ENCODE results near the gene UQCRC2.
A peak's percentile ranks its signal among the peaks of the same experiment; 100 is the strongest.
"Not testable (repeated sequence)": the region's sequence is repeated elsewhere in the genome, so short reads cannot be mapped to it uniquely, and the experiment has no call there.

The UQCRC2 gene

DNA sequence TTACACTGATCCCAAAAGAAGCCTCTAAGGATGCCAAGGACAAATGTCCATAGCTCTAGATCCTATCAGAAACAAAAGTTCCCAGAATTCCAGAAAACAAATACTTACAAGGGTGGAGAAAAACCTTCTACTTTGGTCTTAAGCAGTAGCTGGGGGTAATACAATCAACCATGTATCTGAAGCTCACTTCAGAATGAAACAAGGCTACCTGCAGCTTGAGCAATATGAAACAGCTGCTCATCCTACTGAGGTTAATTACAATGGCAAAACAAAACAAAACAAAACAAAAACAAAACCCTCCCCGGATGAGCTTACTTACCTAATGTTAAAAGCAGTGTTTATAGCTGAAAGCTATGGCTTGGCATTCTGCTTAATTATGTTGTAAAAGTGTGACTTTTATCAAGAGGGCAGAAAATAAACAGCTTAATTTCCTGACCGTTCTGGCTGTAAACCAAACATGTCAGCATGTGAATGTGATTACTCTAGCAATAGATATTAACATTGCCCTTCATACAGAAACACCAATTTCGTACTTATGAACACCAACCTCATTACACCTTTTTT is 37.3 kb downstream of the UQCRC2 start:
- no peak for DNase-seq
- no peaks in the 10 kb centered on the region for H3K27me3 Mint-ChIP-seq
- no peak overlapping the region for H3K27ac Mint-ChIP-seq
- ATAC-seq (replicated peaks): no peak
- peaks cover 0 to 4% of the 10 kb centered on the region in 2 donors for H3K9me3 Mint-ChIP-seq
- peaks cover 13 to 24% of the 10 kb centered on the region in 2 donors for H3K36me3 Mint-ChIP-seq
- peaks cover 0 to 3% of the 10 kb centered on the region in 2 donors for H3K4me1 Mint-ChIP-seq
- no peak overlapping the region for H3K4me3 Mint-ChIP-seq

DNA sequence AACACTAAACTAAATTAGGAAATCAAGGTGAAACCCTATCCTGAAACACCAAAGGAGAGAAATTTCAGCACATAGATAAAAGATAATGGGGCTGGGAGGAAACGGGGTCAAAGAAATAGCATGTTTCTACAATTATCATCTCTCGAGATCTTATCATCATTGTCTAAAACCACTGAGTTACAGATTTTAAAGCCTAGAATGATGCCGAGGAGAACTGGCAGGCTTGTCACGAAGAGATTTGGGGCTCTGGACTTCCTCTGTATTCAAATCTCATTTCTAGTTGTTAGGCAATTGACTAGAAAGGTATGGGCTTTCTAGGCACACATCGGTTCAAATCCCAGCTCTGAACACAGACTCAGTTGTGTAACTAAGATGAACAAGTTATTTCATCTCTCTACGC is 38.5 kb downstream of the UQCRC2 start:
- H3K9me3 Mint-ChIP-seq: peaks cover 0 to 4% of the 10 kb centered on the region in 2 donors
- H3K4me3 Mint-ChIP-seq: no peak overlapping the region
- ATAC-seq (replicated peaks) (no peak), DNase-seq (no peak)
- H3K36me3 Mint-ChIP-seq: peaks cover 7 to 14% of the 10 kb centered on the region in 2 donors
- no peaks in the 10 kb centered on the region for H3K27me3 Mint-ChIP-seq
- H3K27ac Mint-ChIP-seq: no peak overlapping the region
- H3K4me1 Mint-ChIP-seq: peaks cover 0 to 3% of the 10 kb centered on the region in 2 donors

DNA sequence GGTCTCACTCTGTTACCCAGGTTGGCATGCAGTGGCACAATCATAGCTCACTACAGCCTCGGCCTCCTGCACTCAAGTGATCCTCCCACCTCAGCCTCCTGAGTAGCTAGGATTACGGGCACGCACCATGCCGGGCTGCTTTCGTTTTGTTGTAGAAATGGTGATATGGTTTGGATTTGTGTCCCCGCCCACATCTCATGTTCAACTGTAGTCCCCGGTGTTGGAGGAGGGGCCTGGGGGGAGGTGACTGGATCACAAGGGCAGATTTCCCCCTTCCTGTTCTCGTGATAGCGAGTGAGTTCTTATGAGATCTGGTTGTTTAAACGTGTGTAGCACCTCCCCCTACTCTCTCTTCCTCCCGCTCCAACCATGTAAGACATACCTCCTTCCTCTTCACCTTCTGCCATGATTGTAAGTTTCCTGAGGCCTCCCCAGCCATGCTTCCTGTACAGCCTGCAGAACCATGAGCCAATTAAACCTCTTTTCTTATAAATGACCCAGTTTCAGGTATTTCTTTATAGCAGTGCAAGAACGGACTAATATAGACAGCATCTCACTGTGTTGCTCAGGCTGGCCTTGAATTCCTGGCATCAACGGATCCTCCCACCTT is 41.8 kb downstream of the UQCRC2 start:
- Mint-ChIP-seq H3K9me3 (peaks cover 0 to 4% of the 10 kb centered on the region in 2 donors), H3K36me3 (peaks cover 0 to 5% of the 10 kb centered on the region in 2 donors), H3K4me3 (no peak overlapping the region), H3K27ac (no peak overlapping the region), H3K4me1 (peaks cover 0 to 3% of the 10 kb centered on the region in 2 donors), H3K27me3 (no peaks in the 10 kb centered on the region)
- ATAC-seq (replicated peaks) (no peak), DNase-seq (no peak)

DNA sequence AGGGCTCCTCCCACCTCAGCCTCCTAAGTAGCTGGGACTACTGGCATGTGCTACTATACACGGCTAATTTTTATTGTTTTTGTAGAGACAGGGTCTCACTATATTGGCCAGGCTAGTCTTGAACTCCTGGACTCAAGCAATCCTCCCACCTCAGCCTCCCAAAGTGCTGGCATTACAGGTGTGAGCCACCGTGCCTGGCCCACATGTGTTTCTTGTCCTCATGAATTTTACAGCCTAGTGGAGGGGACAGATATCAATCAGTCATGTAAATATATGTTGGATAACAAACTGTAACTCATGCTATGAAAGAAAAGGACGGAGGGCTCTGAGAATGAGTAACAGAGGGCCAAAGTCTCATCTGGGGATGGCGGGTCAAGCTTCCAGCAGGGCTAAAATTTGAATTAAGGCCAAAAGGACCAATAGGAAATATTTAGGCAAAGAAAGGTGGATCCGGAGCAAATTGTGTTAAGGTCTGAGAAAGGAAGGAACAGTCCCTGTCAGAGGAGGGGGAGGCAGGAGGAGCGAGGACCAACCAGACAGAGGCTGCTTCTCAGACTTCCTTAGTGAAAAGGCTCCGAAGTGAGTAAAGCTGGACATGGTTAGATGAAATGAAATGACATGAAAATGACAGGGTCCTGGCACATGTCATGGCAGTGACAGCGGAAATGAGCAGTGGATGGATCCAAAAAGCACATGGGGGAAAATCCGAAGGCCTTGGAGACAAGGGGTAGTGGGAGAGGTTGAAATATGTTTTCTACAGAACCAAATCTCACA is 43.9 kb downstream of the UQCRC2 start:
- Mint-ChIP-seq H3K27ac (no peak overlapping the region), H3K4me1 (peaks cover 12 to 13% of the 10 kb centered on the region in 2 donors), H3K4me3 (no peak overlapping the region), H3K9me3 (peaks cover 0 to 4% of the 10 kb centered on the region in 2 donors), H3K27me3 (peaks cover 0 to 7% of the 10 kb centered on the region in 2 donors), H3K36me3 (peaks cover 0 to 5% of the 10 kb centered on the region in 2 donors)
- ATAC-seq (replicated peaks) (no peak), DNase-seq (no peak)

DNA sequence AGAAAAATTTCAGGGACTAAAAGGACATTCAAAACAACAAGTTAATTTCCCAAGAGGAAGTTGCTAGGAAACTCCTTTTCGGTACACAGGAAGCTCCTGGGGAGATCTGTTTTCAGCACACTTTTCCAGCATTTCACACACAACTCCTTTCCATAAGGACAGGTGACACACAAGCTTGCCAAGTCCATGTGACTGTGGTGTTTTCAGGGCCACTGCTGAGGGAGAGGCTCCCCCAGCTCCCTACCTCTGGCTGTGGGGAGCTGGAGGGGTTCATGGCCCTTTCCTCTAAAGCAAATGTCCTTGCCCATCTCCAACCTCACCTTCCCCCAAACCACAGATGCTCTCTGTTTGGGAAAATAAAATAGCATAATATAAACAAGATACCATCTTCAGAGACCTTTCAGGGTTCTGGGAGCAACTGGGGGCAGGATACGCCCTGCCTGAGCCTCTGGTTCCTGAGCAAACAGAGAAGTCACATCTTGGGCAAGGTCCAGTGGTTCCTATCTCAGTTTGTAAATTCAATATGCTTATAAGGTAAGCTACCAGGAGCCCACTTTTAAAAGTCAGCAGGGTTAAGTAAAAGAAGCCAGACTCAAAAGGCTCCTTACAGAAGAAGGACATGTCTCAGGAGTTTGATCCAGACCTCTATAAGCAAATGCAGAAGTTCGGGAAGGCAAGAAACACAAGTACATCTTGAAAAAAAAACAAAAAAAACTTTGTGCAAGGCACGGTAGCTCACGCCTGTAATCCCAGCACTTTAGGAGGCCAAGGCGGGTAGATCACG is 44.7 kb downstream of the UQCRC2 start:
- H3K9me3 Mint-ChIP-seq: peaks cover 0 to 4% of the 10 kb centered on the region in 2 donors
- ATAC-seq (replicated peaks): no peak
- no peak overlapping the region for H3K4me3 Mint-ChIP-seq
- no peak for DNase-seq
- peaks cover 0 to 7% of the 10 kb centered on the region in 2 donors for H3K27me3 Mint-ChIP-seq
- H3K27ac Mint-ChIP-seq: no peak overlapping the region
- peaks cover 0 to 5% of the 10 kb centered on the region in 2 donors for H3K36me3 Mint-ChIP-seq
- peaks cover 12 to 13% of the 10 kb centered on the region in 2 donors for H3K4me1 Mint-ChIP-seq

DNA sequence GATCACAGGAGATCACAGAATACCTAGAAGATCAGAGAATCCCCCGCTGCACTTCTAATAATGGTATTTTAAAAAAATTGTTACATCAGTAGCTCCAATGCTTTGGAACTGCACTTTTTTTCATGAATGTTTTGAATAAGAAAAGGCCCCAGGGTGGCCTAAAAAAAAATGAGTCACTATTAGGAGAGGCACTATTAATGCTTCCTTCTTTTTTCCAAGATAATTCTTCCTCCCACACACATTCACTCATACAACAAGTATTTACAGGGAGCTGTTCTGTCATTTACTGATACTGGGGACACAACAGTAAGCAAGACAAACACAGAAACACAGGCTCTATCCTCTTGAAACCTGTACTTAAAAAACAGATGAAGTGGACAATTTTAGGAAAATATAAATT is 48.4 kb downstream of the UQCRC2 start:
- H3K4me1 Mint-ChIP-seq: peaks cover 10 to 13% of the 10 kb centered on the region in 2 donors
- H3K27me3 Mint-ChIP-seq: peaks cover 0 to 7% of the 10 kb centered on the region in 2 donors
- H3K36me3 Mint-ChIP-seq: no peaks in the 10 kb centered on the region
- ATAC-seq (replicated peaks) (no peak), DNase-seq (no peak)
- no peaks in the 10 kb centered on the region for H3K9me3 Mint-ChIP-seq
- no peak overlapping the region for H3K4me3 Mint-ChIP-seq
- no peak overlapping the region for H3K27ac Mint-ChIP-seq

DNA sequence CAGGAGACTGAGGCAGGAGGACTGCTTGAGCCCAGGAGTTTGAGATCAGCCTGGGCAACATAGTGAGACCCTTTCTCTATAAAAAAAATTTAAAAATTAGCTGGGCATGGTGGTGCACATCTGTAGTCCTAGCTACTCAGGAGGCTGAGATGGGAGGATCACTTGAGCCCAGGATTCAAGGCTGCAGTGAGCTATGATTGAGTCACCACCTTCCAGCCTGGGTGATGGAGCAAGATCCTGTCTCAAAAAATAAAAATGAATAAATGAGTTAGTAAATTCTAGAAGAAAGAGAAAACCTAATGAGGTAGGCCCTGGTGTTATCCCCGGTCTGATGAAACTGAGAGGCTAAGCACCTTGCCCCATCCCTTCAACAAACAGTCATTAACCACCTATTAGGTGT is 48.9 kb downstream of the UQCRC2 start:
- DNase-seq; H3K9me3 Mint-ChIP-seq; H3K27ac Mint-ChIP-seq; H3K27me3 Mint-ChIP-seq; H3K36me3 Mint-ChIP-seq; ATAC-seq (replicated peaks); H3K4me3 Mint-ChIP-seq: not testable (repeated sequence)
- peaks cover 14 to 18% of the 10 kb centered on the region in 2 donors for H3K4me1 Mint-ChIP-seq

DNA sequence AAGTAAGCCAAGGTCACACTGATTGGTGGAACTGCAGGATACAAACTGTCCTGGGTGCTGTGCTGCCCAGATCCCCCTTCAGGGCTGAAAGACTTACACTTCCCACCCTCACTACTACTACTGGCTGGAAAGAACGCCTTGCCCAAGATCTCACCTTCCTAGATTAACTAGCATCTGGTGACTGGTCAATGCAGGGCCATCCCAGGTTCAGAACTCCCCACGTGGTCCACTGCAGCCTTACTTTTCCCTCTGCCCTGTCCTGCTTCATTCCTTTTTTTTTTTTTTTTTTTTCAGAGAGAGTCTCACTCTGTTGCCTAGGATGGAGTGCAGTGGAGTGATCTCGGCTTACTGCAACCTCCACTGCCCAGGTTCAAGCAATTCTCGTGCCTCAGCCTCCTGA is 50.0 kb downstream of the UQCRC2 start:
- peaks cover 0 to 2% of the 10 kb centered on the region in 2 donors for H3K36me3 Mint-ChIP-seq
- no peak overlapping the region for H3K4me3 Mint-ChIP-seq
- ATAC-seq (replicated peaks): no peak
- peaks cover 0 to 7% of the 10 kb centered on the region in 2 donors for H3K27me3 Mint-ChIP-seq
- peaks cover 20 to 23% of the 10 kb centered on the region in 2 donors for H3K4me1 Mint-ChIP-seq
- DNase-seq: no peak
- no peaks in the 10 kb centered on the region for H3K9me3 Mint-ChIP-seq
- no peak overlapping the region for H3K27ac Mint-ChIP-seq

DNA sequence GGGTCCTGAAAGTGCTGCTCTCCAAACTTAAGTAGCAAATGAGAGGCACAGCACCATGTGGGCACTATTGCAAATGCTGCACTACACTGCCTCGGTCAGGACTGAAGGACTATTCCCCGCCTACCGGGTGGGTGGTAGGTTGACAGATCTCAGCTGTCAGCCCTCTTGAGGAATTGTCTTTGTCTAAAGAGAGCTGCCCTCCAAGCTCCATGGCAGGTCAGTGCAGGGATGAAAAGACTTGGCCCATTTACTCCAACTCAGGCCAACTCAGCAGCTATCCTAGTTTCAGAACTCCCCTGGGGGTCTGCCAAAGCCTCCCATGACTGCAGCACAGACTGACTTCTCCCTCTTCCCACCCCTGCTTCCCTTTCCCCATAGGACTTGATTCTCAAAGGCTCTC is 51.2 kb downstream of the UQCRC2 start:
- Mint-ChIP-seq H3K9me3 (no peaks in the 10 kb centered on the region), H3K27me3 (peaks cover 0 to 7% of the 10 kb centered on the region in 2 donors), H3K4me3 (no peak overlapping the region), H3K27ac (no peak overlapping the region), H3K36me3 (peaks cover 0 to 2% of the 10 kb centered on the region in 2 donors), H3K4me1 (peaks cover 26 to 34% of the 10 kb centered on the region in 2 donors)
- no peak for DNase-seq
- ATAC-seq (replicated peaks): no peak

DNA sequence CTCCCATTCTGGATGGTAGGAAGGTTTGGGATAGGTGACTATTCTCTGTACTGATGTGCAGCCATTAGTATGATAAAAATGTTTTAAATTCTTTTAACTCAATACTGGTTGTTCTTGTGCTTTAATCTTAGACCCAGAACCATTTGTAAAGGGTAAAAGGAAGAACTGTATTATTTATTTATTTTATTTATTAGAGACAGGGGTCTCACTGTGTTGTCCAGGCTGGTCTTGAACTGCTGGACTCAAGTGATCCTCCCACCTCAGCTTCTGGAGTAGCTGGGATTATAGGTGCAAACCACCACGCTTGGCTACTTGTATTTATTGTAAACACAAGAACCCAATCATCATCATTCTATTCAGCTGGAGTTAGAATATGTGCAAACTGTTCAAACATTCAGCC is 52.6 kb downstream of the UQCRC2 start:
- Mint-ChIP-seq H3K27me3 (peaks cover 0 to 3% of the 10 kb centered on the region in 2 donors), H3K4me3 (no peak overlapping the region), H3K27ac (no peak overlapping the region), H3K36me3 (peaks cover 5 to 9% of the 10 kb centered on the region in 2 donors), H3K4me1 (peaks cover 30 to 41% of the 10 kb centered on the region in 2 donors), H3K9me3 (no peaks in the 10 kb centered on the region)
- DNase-seq (no peak), ATAC-seq (replicated peaks) (no peak)

DNA sequence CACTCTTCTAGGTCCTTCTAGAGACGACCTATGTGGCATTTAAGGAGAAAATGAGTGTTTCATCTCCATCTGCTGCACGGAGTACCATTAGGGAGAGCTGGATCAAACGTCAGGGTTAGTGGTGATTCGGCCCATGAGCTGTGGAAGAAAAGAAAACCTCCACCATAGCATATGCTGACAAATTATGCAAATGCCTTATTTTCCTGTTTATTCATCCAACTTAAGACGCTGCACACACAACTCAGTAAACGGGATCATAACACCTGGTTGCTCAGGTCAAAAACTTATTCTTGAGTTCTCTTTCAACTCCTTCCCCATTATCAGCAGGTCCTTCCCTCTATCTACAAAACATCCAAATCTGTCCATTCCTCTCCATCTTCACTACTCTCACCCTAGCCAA is 53.5 kb downstream of the UQCRC2 start:
- no peak for ATAC-seq (replicated peaks)

DNA sequence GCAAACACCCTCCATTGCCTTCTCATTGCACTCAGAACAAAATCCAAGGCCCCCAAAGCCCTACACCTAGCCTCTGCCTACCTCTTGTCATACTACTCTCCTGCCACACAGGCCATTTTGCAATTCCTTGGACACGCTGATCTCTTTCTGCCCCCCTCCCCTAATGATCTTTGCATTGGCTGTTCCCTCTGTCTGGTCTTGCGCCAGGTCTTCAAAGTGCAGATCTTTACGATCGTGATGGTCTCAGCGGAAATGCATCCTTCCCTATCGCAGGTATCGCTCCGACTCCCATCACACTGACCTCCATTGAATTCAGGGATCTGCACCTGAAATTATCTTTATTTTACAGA is 54.0 kb downstream of the UQCRC2 start:
- H3K36me3 Mint-ChIP-seq: peaks cover 5 to 13% of the 10 kb centered on the region in 2 donors

More for the DNA sequence above, 53.5 kb downstream of the UQCRC2 start:
- DNase-seq: no peak
- H3K4me3 Mint-ChIP-seq: peak overlapping the region; percentile 86 to 94
- H3K27ac Mint-ChIP-seq: no peak overlapping the region
- H3K27me3 Mint-ChIP-seq: no peaks in the 10 kb centered on the region
- peaks cover 30 to 43% of the 10 kb centered on the region in 2 donors for H3K4me1 Mint-ChIP-seq
- H3K36me3 Mint-ChIP-seq: peaks cover 5 to 13% of the 10 kb centered on the region in 2 donors
- H3K9me3 Mint-ChIP-seq: no peaks in the 10 kb centered on the region

DNA sequence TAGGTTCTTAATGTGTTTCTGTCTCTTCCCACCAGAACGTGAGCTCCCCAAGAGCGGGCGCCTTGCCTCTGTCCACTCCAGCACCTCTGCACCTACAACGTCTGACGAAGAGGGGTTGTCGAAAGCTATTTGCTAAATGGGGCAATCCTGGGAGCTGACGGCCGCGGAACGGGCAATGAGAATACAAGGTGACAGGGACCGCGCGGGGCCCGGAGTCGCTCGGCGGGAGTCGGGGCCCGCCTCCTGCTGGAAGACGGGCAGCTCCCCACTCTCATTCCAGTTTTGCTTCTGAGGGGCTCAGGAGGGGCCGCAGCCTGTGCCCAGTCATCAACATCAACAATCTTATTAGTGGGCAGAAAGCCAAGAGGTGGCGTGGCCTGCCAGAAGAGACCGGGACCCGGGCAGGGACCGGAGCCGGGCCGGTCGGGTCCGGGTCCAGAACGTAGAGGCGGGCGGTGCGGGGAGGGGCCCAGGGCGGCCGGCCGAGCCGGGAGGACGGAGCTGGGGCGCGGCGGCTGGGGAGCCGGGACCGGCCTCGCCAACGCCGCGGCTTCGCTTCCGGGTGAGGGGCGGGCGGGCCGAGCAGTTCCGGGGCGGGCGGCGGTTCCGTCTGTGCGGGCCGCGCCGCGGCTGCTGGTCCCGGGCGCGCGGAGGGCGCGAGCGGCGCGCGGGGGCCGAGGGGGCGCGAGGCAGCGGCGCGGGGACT is 54.5 kb downstream of the UQCRC2 start, which contains the start of gene MOSMO:
Gene MOSMO (plus strand): TSS at position 603 of the 706 bp plus-strand sequence. CDS start 191 bp downstream, outside the sequence.
- DNase-seq (peak; percentile 44), ATAC-seq (replicated peaks) (peak; percentile 89 to 93)
- peaks cover 34 to 53% of the 10 kb centered on the region in 2 donors for H3K4me1 Mint-ChIP-seq
- H3K9me3 Mint-ChIP-seq: no peaks in the 10 kb centered on the region
- H3K4me3 Mint-ChIP-seq: peak within 1 kb of the TSS; percentile 94
- peaks cover 5 to 13% of the 10 kb centered on the region in 2 donors for H3K36me3 Mint-ChIP-seq
- H3K27me3 Mint-ChIP-seq: no peaks in the 10 kb centered on the region
- peak within 1 kb of the TSS; percentile 96 for H3K27ac Mint-ChIP-seq

More for the DNA sequence above, 54.0 kb downstream of the UQCRC2 start:
- Mint-ChIP-seq H3K4me3 (peak overlapping the region; percentile 86 to 94), H3K9me3 (no peaks in the 10 kb centered on the region), H3K27me3 (no peaks in the 10 kb centered on the region), H3K27ac (peak overlapping the region; percentile 96), H3K4me1 (peaks cover 30 to 48% of the 10 kb centered on the region in 2 donors)
- no peak for DNase-seq
- peak in 1 of 2 donors; percentile 17 for ATAC-seq (replicated peaks)

Measured in stimulated activated naive B cell treated with anti-CD40 and anti-IgM and Interleukin-4, amounts not matched to agents 10 μg/mL and 1 μg/mL and 100 μg/mL, for 72 hours (primary cell).